Measurements from ENCODE around the gene TEX51.

Gene TEX51

GRCh38 chr2:126891681-126892500, 6.8 kb upstream of the TEX51 start:
- DNase-seq (ENCODE audit: low read depth, low spot score) = no peak

GRCh38 chr2:126893153-126893552, 5.5 kb upstream of the TEX51 start:
- DNase-seq (ENCODE audit: low read depth, low spot score) = no peak

GRCh38 chr2:126893606-126894005, 5.1 kb upstream of the TEX51 start:
- DNase-seq (ENCODE audit: low read depth, low spot score) = no peak

- no peak for DNase-seq (ENCODE audit: low read depth, low spot score)
Measured at GRCh38 chr2:126894082-126894481, 4.6 kb upstream of the TEX51 start.

GRCh38 chr2:126894585-126895182, 4.0 kb upstream of the TEX51 start:
- DNase-seq (ENCODE audit: low read depth, low spot score) = no peak

- no peak for DNase-seq (ENCODE audit: low read depth, low spot score)
Measured at GRCh38 chr2:126895336-126895735, 3.4 kb upstream of the TEX51 start.

- DNase-seq (ENCODE audit: low read depth, low spot score) = no peak
Measured at GRCh38 chr2:126896471-126896870, 2.2 kb upstream of the TEX51 start.

- DNase-seq (ENCODE audit: low read depth, low spot score) = no peak
Measured at GRCh38 chr2:126899616-126900185, 1.0 kb downstream of the TEX51 start.

GRCh38 chr2:126900646-126901319, 2.1 kb downstream of the TEX51 start:
- no peak for DNase-seq (ENCODE audit: low read depth, low spot score)

- DNase-seq (ENCODE audit: low read depth, low spot score) = no peak
Measured at GRCh38 chr2:126901459-126901858, 2.8 kb downstream of the TEX51 start.

GRCh38 chr2:126902152-126902835, 3.6 kb downstream of the TEX51 start:
- DNase-seq (ENCODE audit: low read depth, low spot score) = no peak

GRCh38 chr2:126902859-126903258, 4.2 kb downstream of the TEX51 start:
- DNase-seq (ENCODE audit: low read depth, low spot score) = no peak

- DNase-seq (ENCODE audit: low read depth, low spot score) = no peak
Measured at GRCh38 chr2:126905991-126906390, 7.3 kb downstream of the TEX51 start.

GRCh38 chr2:126906781-126907180, 8.1 kb downstream of the TEX51 start:
- no peak for DNase-seq (ENCODE audit: low read depth, low spot score)

GRCh38 chr2:126907671-126908070, 9.0 kb downstream of the TEX51 start:
- DNase-seq (ENCODE audit: low read depth, low spot score) = no peak

- no peak for DNase-seq (ENCODE audit: low read depth, low spot score)
Measured at GRCh38 chr2:126908721-126909177, 10.1 kb downstream of the TEX51 start.

- no peak for DNase-seq (ENCODE audit: low read depth, low spot score)
Measured at GRCh38 chr2:126909366-126909765, 10.7 kb downstream of the TEX51 start.

- DNase-seq (ENCODE audit: low read depth, low spot score) = no peak
Measured at GRCh38 chr2:126909781-126910180, 11.1 kb downstream of the TEX51 start.

- DNase-seq (ENCODE audit: low read depth, low spot score) = no peak
Measured at GRCh38 chr2:126910637-126911036, 11.9 kb downstream of the TEX51 start.

GRCh38 chr2:126911111-126911796, 12.6 kb downstream of the TEX51 start:
- DNase-seq (ENCODE audit: low read depth, low spot score) = no peak

GRCh38 chr2:126912201-126912600, 13.5 kb downstream of the TEX51 start:
- no peak for DNase-seq (ENCODE audit: low read depth, low spot score)
